K562 (cell line): ENCODE data around the gene OXNAD1. TPM values are rescaled to one million over a fixed set of nuclear protein-coding genes. Genes with fewer than 3 reads are reported as not detected.

ENCODE experiments used
- AFF4 ChIP-seq: sonication (generic); formaldehyde crosslinking; IDR thresholded peaks from 2 replicates; pipeline ENCODE4 v1.8.0; 2023; ENCODE audit warnings: mild to moderate bottlenecking, missing genetic modification reagents
- CREB3 ChIP-seq: fragments of 450-650 bp; conservative IDR thresholded peaks from 2 replicates; pipeline ENCODE4 v1.6.1; 2016; ENCODE audit warnings: missing genetic modification characterization, low read depth, mild to moderate bottlenecking, missing compliant biosample characterization, moderate library complexity
- ILK ChIP-seq: fragments of 450-650 bp; IDR thresholded peaks from 2 replicates; pipeline ENCODE4 v1.6.1; 2016; ENCODE audit warnings: missing genetic modification characterization, low read depth, mild to moderate bottlenecking, missing compliant biosample characterization, moderate library complexity, borderline replicate concordance
- POLR2H ChIP-seq: IDR thresholded peaks from 2 replicates; pipeline ENCODE4 v1.6.1; 2016; ENCODE audit warnings: missing genetic modification characterization, low read depth, mild to moderate bottlenecking, control low read depth, missing compliant biosample characterization, moderate library complexity
- REST ChIP-seq, 2 experiments: fragments of 450-650 bp; formaldehyde crosslinking in 1 of 2; IDR thresholded peaks; 2 replicates each; pipeline versions ENCODE4 v1.4.0 to v1.6.1; 2014 to 2020; ENCODE audit warnings: mild to moderate bottlenecking in 2 of 2, borderline replicate concordance in 1 of 2, low read depth in 1 of 2
- RNF219 ChIP-seq: fragments of 250-450 bp; sonication (Bioruptor Pico); IDR thresholded peaks from 2 replicates; pipeline ENCODE4 v1.5.0; 2022; ENCODE audit warnings: mild to moderate bottlenecking
- TRIM24 ChIP-seq, 2 experiments: fragments of 450-650 bp; IDR thresholded peaks; 2 replicates each; pipeline ENCODE4 v1.6.1; 2016
- USF1 ChIP-seq: sonication (generic); formaldehyde crosslinking; IDR thresholded peaks from 2 replicates; pipeline ENCODE4 v1.9.0; 2022; ENCODE audit warnings: mild to moderate bottlenecking, missing genetic modification reagents
- ZNF140 ChIP-seq: fragments of 250-450 bp; sonication (Bioruptor Pico); IDR thresholded peaks from 2 replicates; pipeline ENCODE4 v1.8.0; 2021; ENCODE audit warnings: moderate library complexity, mild to moderate bottlenecking, inconsistent platforms
- polyA plus RNA-seq, 8 experiments: library from polyadenylated mRNA; depleted of rRNA in 4 of 8; stranded (reverse) in 5 of 8; unstranded in 3 of 8; fragments of >200 nt; fragmentation: Nextera tagmentation in 2 of 8; fragmentation: Illumina TruSeq in 1 of 8; extraction: Ambion mirVana in 2 of 8; extraction: Trizol in 1 of 8; gene quantifications; 2 replicates each; pipeline versions ENCODE4 v1.2.1 to v1.2.3, GENCODE V29; 2011 to 2014; ENCODE audit warnings: inconsistent platforms in 1 of 8, missing spikeins in 1 of 8
- total RNA-seq, 7 experiments: library from RNA; depleted of rRNA in 6 of 7; stranded (reverse); fragments of >200 nt in 6 of 7; fragmentation: Illumina TruSeq in 2 of 7; extraction: Trizol in 2 of 7; gene quantifications; 2 replicates each; pipeline versions ENCODE4 v1.2.1 to v1.2.3, GENCODE V29; 2011 to 2021; ENCODE audit warnings: low replicate concordance in 1 of 7

OXNAD1 gene
- total and polyA plus RNA-seq, 9 of the 15 experiments (the other 6 are each of a cell fraction or from before 2014, with no cell fraction given): 12.8 to 44.4 (median 41.1) TPM

- TF ChIP-seq REST (IDR thresholded peaks at IDR 0.05; ENCODE audit: borderline replicate concordance) (no peak), REST (CRISPR knock-in tag; IDR thresholded peaks at IDR 0.05; ENCODE audit: low read depth) (no peak; the same call in 1 of the 2 replicates), RNF219 (CRISPR knock-in tag) (no peak), AFF4 (CRISPR knock-in tag) (no peak; the same call in none of the 2 replicates), ILK (no peak), ZNF140 (CRISPR knock-in tag) (no peak), CREB3 (tag) (0 out of 2 replicates have a peak, but pooled peaks have one; percentile 31), POLR2H (tag) (peak; percentile 79), TRIM24 (IDR thresholded peaks at IDR 0.05) (peak in 1 of 2 experiments; percentile 54; a peak in 1 of 4 replicates), USF1 (CRISPR knock-in tag) (peak; percentile 14; the same call in 1 of the 2 replicates)
Measured at GRCh38 chr3:16264708-16265454, at the start of gene OXNAD1, which contains the start of gene DPH3 (continued).
